VCaP (cell line): ENCODE results near the gene BNIP2.

Source experiments
- H3K27ac ChIP-seq: fragments of 450-650 bp; 2 replicates; pipeline ENCODE4 v1.5.1; 2017
- TF ChIP-seq, protein P1 (sequence below): fragments of 450-650 bp; conservative IDR thresholded peaks from 2 replicates; pipeline ENCODE4 v1.5.1; 2017; ENCODE audit warnings: mild to moderate bottlenecking, moderate library complexity

Gene BNIP2

DNA sequence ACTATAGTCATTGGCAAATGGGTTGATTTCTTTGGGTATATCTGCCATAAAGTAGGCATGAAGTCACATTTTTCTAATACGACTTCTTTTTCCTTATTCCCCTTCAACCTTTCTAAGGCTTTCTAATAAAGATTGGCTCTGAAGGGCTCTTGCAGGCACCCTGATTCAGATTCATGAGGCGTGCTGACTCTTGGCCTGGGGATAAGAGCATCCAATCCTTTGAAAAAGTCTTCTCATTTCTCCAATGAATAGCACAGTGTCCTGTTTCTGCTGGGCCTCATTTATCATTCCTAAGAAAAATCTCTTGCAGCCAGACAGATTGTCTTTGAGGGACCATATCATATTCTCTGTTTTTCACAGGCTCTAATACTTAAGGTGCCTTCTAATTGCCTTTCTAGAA, 32.3 kb upstream of the BNIP2 start:
- TF ChIP-seq, protein P1, sequence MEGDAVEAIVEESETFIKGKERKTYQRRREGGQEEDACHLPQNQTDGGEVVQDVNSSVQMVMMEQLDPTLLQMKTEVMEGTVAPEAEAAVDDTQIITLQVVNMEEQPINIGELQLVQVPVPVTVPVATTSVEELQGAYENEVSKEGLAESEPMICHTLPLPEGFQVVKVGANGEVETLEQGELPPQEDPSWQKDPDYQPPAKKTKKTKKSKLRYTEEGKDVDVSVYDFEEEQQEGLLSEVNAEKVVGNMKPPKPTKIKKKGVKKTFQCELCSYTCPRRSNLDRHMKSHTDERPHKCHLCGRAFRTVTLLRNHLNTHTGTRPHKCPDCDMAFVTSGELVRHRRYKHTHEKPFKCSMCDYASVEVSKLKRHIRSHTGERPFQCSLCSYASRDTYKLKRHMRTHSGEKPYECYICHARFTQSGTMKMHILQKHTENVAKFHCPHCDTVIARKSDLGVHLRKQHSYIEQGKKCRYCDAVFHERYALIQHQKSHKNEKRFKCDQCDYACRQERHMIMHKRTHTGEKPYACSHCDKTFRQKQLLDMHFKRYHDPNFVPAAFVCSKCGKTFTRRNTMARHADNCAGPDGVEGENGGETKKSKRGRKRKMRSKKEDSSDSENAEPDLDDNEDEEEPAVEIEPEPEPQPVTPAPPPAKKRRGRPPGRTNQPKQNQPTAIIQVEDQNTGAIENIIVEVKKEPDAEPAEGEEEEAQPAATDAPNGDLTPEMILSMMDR: no peak
- no peak overlapping the region for H3K27ac ChIP-seq

DNA sequence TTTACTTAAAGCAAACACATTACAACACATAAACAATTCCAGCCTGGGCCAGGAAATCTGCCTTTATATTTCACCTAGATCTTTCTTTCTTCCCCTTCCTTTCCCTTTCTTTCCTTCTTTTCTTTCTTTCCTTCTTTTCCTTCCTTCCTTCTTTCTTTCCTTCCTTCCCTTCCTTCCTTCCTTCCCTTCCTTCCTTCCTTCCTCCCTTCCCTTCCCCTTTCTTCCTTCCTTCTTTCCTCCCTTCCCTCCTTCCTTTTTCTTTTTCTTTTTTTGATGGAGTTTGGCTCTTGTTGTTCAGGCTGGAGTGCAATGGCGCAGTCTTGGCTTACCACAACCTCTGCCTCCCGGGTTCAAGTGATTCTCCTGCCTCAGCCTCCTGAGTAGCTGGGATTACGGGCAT, 24.1 kb upstream of the BNIP2 start:
- TF ChIP-seq, protein P1: no peak
- H3K27ac ChIP-seq: no peak overlapping the region

DNA sequence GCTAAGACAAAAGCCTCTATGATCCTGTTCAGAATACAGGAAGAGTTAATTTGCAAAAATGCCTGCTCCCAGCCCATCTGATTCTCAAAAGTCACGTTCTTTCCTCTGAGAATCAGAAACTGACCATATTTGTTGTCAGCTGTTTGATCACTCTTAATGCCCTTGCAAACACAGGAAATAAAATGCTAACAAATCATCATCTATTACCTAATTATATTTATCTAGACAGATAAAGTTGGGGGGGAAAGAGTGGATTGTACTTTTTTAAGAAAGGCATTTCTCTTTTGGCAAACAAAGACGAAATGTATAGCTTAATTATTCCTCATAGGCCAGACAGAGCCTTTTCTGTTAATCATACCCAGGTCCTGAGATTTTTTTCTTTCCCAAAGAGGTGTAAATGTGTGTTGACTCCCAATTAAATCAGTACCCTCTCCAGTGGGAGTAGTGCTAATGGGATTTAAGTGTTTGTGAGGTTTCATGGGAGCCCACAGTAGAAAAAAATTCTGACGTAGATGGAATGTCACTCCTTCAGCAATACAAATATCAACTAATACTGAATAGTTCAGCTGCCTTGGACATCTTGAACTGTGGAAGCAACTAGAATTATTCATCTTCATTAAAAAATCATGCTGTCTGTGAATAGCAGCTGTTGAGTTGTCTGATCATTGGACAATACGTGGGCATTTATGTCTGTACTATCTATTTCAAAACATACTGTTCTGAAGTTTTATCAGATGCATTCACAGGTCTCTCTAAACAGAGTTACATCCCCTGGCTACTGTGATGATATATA, 22.5 kb upstream of the BNIP2 start:
- no peak overlapping the region for H3K27ac ChIP-seq
- TF ChIP-seq, protein P1: no peak

DNA sequence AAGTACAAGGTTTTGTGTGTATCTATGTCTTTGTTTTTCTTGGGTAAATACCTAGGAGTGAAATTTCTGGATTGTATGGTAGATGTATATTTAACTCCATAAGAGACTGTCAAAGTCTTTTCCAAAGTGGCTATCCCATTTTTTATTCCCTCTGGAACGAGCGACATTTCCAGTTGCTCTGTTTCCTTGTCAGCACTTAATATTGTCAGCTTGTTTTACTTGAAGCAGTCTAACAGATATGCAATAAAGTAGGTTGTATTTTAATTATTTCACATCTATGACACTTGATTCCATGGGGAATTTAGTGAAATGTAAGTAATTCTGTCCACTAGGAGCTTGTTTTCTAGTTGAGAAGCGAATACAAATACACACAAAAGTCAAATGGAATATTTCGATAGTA, 18.5 kb upstream of the BNIP2 start:
- H3K27ac ChIP-seq: no peak overlapping the region
- TF ChIP-seq, protein P1: no peak

DNA sequence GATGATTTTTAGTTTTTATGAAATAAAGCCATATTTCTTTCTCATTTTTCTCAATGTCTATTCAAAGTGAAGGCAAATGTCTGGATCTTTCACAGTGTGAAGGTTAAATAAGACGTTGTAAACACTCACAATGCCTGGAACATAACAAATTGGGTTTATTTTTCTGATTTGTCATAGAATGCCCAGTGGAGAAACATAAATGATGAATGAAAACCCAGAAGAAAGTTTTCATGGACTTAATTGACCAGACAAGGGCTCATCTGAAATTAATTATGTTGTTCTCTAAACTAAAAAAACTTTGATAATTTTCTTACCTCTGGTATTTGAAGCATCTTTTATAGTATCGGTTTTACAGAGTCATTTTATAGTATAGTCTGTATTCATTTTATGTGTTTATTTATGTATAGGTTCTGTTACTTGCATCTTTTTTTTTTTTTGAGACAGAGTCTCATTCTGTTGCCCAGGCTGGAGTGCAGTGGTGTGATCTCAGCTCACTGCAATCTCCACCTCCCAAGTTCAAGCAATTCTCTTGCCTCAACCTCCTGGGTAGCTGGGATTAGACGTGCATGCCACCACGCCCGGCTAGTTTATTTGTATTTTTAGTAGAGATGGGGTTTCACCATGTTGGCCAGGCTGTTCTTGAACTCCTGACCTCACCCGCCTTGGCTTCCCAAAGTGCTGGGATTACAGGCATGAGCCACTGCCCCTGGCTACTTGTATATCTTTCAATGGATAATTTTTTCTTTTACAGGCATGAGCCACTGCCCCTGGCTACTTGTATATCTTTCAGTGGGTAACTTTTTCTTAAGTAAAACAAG, 15.1 kb upstream of the BNIP2 start:
- H3K27ac ChIP-seq: no peak overlapping the region

DNA sequence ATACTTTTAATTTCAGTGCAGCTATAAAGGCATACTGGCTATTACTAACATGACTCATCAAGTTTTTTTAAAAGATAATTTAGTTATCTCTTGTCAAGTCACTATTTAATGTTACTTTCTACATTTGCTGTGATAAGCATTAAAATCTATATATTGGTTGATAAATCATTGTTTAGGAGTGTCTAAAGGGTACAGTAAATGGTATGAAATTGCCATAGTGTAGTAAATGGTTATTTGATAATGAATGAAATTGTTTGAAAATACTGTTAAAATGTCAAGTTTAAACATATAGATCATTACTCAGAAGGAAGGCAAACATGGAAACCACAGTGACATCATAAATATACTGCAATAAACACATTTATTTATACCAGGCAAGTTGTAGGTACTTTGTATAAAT, 13.2 kb upstream of the BNIP2 start:
- H3K27ac ChIP-seq: no peak overlapping the region
- TF ChIP-seq, protein P1: no peak

More for the DNA sequence above, 15.1 kb upstream of the BNIP2 start:
- TF ChIP-seq, protein P1: no peak

DNA sequence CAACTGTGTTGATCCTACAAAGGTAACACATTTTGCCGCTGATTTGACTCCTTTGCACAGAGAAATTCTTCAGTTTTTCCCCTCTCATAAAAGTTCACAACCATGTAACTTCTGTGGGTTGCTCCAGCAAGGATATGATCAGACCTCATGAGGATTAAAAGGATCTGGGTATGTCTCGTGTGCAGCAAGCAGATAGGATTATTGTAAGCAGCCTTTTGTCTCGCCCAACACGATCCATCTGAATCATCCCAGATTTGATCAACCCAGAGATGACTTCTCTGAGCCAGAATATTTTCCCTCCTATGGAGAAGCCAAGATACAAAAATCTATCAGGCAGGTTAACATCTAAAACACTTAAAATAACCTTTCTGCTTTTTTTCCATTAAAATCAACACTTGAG, 12.8 kb upstream of the BNIP2 start:
- H3K27ac ChIP-seq: no peak overlapping the region
- TF ChIP-seq, protein P1: no peak
